Osteoblast (primary cell): Measurements from ENCODE around the gene BIN1. TPM values are rescaled to one million over a fixed set of nuclear protein-coding genes. Genes with fewer than 3 reads are reported as not detected.

Experiments used
- DNase-seq: peaks from one replicate; pipeline ENCODE4 v3.0.0; 2011; ENCODE audit warnings: low spot score, mixed read lengths; ENCODE audit not compliant: insufficient read length; ENCODE audit errors: missing footprints
- H2AFZ ChIP-seq: 2 replicates; pipeline ENCODE4 v1.6.0; 2011; ENCODE audit warnings: mild to moderate bottlenecking, low read length
- H3K27ac ChIP-seq: 2 replicates; pipeline ENCODE4 v1.5.1; 2011; ENCODE audit warnings: mild to moderate bottlenecking, low read depth, low read length, moderate library complexity
- H3K27me3 ChIP-seq: 2 replicates; pipeline ENCODE4 v1.6.0; 2012; ENCODE audit warnings: mild to moderate bottlenecking, control low read depth, inconsistent platforms, low read length, moderate library complexity; ENCODE audit not compliant: insufficient read depth
- H3K36me3 ChIP-seq: 2 replicates; pipeline ENCODE4 v1.5.1; 2011; ENCODE audit warnings: mild to moderate bottlenecking, low read length, control low read depth, moderate library complexity; ENCODE audit not compliant: insufficient read depth
- H3K4me1 ChIP-seq: 2 replicates; pipeline ENCODE4 v1.5.1; 2011; ENCODE audit warnings: mild to moderate bottlenecking, low read length, control low read depth, moderate library complexity; ENCODE audit not compliant: insufficient read depth
- H3K4me2 ChIP-seq: 2 replicates; pipeline ENCODE4 v1.6.0; 2011; ENCODE audit warnings: mild to moderate bottlenecking, low read length; ENCODE audit not compliant: insufficient read depth
- H3K4me3 ChIP-seq: fragments of 200-600 bp; sonication (generic); 3 replicates; pipeline ENCODE4 v1.5.1; 2012; ENCODE audit warnings: mild to moderate bottlenecking, low read length, inconsistent platforms; ENCODE audit not compliant: insufficient read depth
- H3K79me2 ChIP-seq: 2 replicates; pipeline ENCODE4 v1.6.0; 2012; ENCODE audit warnings: mild to moderate bottlenecking, low read length, control low read depth, inconsistent platforms; ENCODE audit not compliant: insufficient read depth
- H3K9me3 ChIP-seq: 2 replicates; pipeline ENCODE4 v1.5.1; 2011; ENCODE audit warnings: low read depth, low read length, control low read depth
- H4K20me1 ChIP-seq: 2 replicates; pipeline ENCODE4 v1.6.0; 2012; ENCODE audit warnings: mild to moderate bottlenecking, low read length, control low read depth; ENCODE audit not compliant: insufficient read depth
- CTCF ChIP-seq: IDR thresholded peaks from 2 replicates; pipeline ENCODE4 v1.5.1; 2011; ENCODE audit warnings: mild to moderate bottlenecking, low read depth, low read length, moderate library complexity; ENCODE audit errors: extremely low read depth
- total RNA-seq: library from RNA; depleted of rRNA; stranded (reverse); fragments of >200 nt; gene quantifications from 2 replicates; pipeline ENCODE4 v1.2.3, GENCODE V29; 2012

Gene BIN1
- total RNA-seq: 83.7 and 85.4 TPM in 2 replicates

DNA sequence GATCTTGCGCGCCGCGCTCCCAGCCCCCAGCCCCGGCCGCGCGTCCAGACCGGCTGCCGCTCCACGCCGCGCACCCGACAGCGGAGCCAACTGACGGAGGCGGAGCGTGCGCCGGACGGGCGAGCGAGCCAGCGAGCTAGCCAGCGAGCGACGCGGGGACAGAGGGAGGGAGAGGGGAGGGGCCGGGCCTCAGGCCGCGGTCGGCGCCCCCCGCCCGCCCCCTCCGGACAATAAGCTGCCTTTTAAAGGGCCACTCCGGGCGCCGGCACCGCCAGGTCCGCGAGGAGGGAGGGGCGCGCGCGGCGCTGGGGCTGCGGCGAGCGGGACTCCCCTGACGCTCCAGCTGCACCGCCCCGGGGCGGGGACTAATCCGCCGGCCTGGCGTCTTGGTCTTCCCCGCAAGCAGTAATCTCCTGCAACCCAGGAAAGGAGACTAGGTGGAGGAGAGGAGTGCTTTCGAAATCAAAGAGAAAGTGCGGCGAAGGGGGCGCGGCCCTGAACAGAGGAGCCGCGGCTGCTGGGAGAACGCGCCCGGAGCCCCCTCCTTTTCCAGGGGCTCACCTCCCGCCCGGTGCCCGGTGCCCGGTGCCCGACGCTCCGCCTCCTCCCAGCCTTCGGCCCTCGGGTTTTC is at the start of gene BIN1:
Gene BIN1 (minus strand): TSS at position 164 of the 631 bp plus-strand sequence. CDS start 211 bp downstream, outside the sequence.
- Histone ChIP-seq H3K27me3 (no peaks in the 10 kb centered on the region), H3K4me3 (peak within 1 kb of the TSS; percentile 90), H3K9me3 (no peaks in the 10 kb centered on the region), H3K4me2 (peak within 1 kb of the TSS; percentile 86), H3K27ac (peak within 1 kb of the TSS; percentile 80), H4K20me1 (peaks cover 26% of the 10 kb centered on the region), H3K79me2 (peaks cover 45% of the 10 kb centered on the region), H3K36me3 (no peaks in the 10 kb centered on the region), H3K4me1 (peaks cover 24% of the 10 kb centered on the region), H2AFZ (peak within 1 kb of the TSS; percentile 87)
- peak; percentile 99 for DNase-seq
- no peak for TF ChIP-seq CTCF

DNA sequence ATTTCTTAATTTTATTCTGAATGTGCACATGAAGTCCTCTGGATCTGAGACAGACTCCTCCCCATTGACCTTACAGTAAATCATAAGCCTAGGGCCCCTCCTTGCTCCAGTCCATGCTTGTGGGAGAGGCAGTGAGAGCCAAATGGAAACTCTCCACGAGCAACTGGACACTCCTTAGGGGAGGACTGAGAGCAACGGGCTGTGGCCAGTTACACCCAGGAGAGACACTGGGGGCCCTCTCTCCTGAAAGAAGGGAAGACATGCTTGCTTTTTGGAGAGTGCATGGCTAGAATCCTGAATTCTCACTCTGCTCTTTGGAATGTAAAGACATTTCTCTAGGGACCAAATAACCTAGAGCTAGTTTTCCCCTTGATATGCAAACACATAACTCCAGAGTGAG is 49.0 kb upstream of the BIN1 start:
- Histone ChIP-seq H3K4me1 (peaks cover 47% of the 10 kb centered on the region), H3K27ac (peak overlapping the region; percentile 94), H3K4me3 (no peak overlapping the region), H4K20me1 (no peaks in the 10 kb centered on the region), H3K27me3 (no peaks in the 10 kb centered on the region), H2AFZ (peak overlapping the region; percentile 64), H3K79me2 (no peaks in the 10 kb centered on the region), H3K9me3 (peaks cover 1% of the 10 kb centered on the region), H3K4me2 (peak overlapping the region; percentile 46), H3K36me3 (no peaks in the 10 kb centered on the region)
- no peak for DNase-seq
- no peak for TF ChIP-seq CTCF

- Histone ChIP-seq H3K4me1 (peaks cover 47% of the 10 kb centered on the region), H3K36me3 (no peaks in the 10 kb centered on the region), H3K4me2 (peak overlapping the region; percentile 17), H3K4me3 (no peak overlapping the region), H3K79me2 (no peaks in the 10 kb centered on the region), H3K27me3 (no peaks in the 10 kb centered on the region), H2AFZ (peak overlapping the region; percentile 69), H3K27ac (peak overlapping the region; percentile 94), H3K9me3 (peaks cover 2% of the 10 kb centered on the region), H4K20me1 (no peaks in the 10 kb centered on the region)
- no peak for DNase-seq
- TF ChIP-seq CTCF: no peak
Measured at GRCh38 chr2:127155028-127155581, 48.2 kb upstream of the BIN1 start.

DNA sequence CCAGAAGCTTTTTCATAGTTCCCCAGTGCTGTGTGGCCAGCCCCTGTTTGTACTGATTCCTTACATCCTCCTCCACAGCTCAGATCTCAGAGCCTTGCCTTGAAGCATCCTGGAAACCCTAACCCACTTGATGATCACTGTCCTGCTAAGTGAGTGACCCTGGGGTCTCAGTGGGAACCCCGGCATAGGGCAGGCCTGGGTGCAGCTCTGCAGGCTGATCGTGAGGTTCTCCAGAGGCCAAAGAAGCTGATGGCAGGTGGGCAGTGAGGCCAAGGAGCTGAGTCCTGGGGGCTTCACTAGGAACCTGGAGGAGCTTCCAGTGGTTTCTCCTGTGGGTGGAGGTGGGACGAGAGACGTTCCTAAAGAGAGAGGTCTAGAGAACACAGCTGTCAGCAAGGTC is 47.4 kb upstream of the BIN1 start:
- no peaks in the 10 kb centered on the region for H3K27me3 ChIP-seq
- no peak for DNase-seq
- no peak overlapping the region for H3K4me2 ChIP-seq
- no peaks in the 10 kb centered on the region for H4K20me1 ChIP-seq
- TF ChIP-seq CTCF: no peak
- H2AFZ ChIP-seq: no peak overlapping the region
- peaks cover 47% of the 10 kb centered on the region for H3K4me1 ChIP-seq
- H3K36me3 ChIP-seq: no peaks in the 10 kb centered on the region
- H3K9me3 ChIP-seq: peaks cover 2% of the 10 kb centered on the region
- H3K79me2 ChIP-seq: no peaks in the 10 kb centered on the region
- peak overlapping the region; percentile 94 for H3K27ac ChIP-seq
- no peak overlapping the region for H3K4me3 ChIP-seq
